GM12878 (cell line): ENCODE data around the gene PPP2R3B. TPM values are rescaled to one million over a fixed set of nuclear protein-coding genes. Genes with fewer than 3 reads are reported as not detected.

Experiments
- ATAC-seq: fragments of 200-7000 bp; cut with Tn5 transposase; 3 replicates; pipeline ENCODE4 v1.9.1; 2020; ENCODE audit warnings: mild to moderate bottlenecking, moderate library complexity
- BruUV-seq: library from RNA; stranded (reverse); fragments of 400-500 nt; replicated peaks from 2 replicates; lab custom pipeline; 2021; lab: Mats Ljungman, UMichigan
- CTCF ChIA-PET: fragments of 300-600 bp; sonication (Branson Sonifier 250); formaldehyde crosslinking; extraction: SDS; loops from one replicate; lab custom pipeline; 2021; ENCODE audit warnings: inconsistent platforms; lab: Yijun Ruan, JAX
- POLR2A ChIA-PET: fragments of 350-600 bp; formaldehyde crosslinking; extraction: SDS; loops from one replicate; lab custom pipeline; 2021; ENCODE audit warnings: inconsistent platforms; lab: Charles Lee
- RAD21 ChIA-PET: fragments of 300-600 bp; sonication (Branson Sonifier 250); formaldehyde crosslinking; loops from one replicate; lab custom pipeline; 2023; ENCODE audit warnings: antibody characterized with exemption; ENCODE audit not compliant: unreplicated experiment; lab: Charles Lee
- SMC1A ChIA-PET: fragments of 300-600 bp; sonication (Branson Sonifier 250); formaldehyde crosslinking; loops from one replicate; lab custom pipeline; 2023; ENCODE audit not compliant: unreplicated experiment, uncharacterized antibody; lab: Charles Lee
- DNase-seq: peaks from one replicate; pipeline ENCODE4 v3.0.0-alpha.2; 2011; ENCODE audit warnings: low read depth, low spot score
- FAIRE-seq: peaks from 3 replicates; lab custom pipeline; 2011; peaks lifted over from hg19 to GRCh38; lab: Jason Lieb, UNC
- H2AFZ ChIP-seq: 2 replicates; pipeline ENCODE4 v1.6.0; 2011; ENCODE audit warnings: low read depth, low read length, control low read depth; ENCODE audit not compliant: control insufficient read depth
- H3K27ac ChIP-seq: 2 replicates; pipeline ENCODE4 v1.5.1; 2011; ENCODE audit warnings: control low read depth; ENCODE audit not compliant: control insufficient read depth, insufficient read depth
- H3K27me3 ChIP-seq, 2 experiments: replicated peaks in 1 of 2; 2 replicates each; pipeline versions ENCODE4 v1.6.0 to v1.6.1; 2011; ENCODE audit warnings: low read length in 1 of 2; ENCODE audit not compliant: control insufficient read depth in 2 of 2, insufficient read depth in 2 of 2
- H3K36me3 ChIP-seq, 2 experiments: 2 replicates each; pipeline ENCODE4 v1.5.1; 2011; ENCODE audit warnings: low read length in 1 of 2; ENCODE audit not compliant: control insufficient read depth in 2 of 2, insufficient read depth in 2 of 2
- H3K4me1 ChIP-seq: 2 replicates; pipeline ENCODE4 v1.6.1; 2011; ENCODE audit warnings: mild to moderate bottlenecking, low read length, moderate library complexity, mixed read lengths; ENCODE audit not compliant: control insufficient read depth, insufficient read depth
- H3K4me2 ChIP-seq: 2 replicates; pipeline ENCODE4 v1.6.0; 2011; ENCODE audit warnings: control low read depth; ENCODE audit not compliant: control insufficient read depth, insufficient read depth
- H3K4me3 ChIP-seq: fragments of 200-600 bp; sonication (generic); 2 replicates; pipeline ENCODE4 v1.5.1; 2016
- H3K79me2 ChIP-seq: 2 replicates; pipeline ENCODE4 v1.6.0; 2011; ENCODE audit warnings: low read length; ENCODE audit not compliant: control insufficient read depth, insufficient read depth
- H3K9ac ChIP-seq: 2 replicates; pipeline ENCODE4 v1.8.0; 2011; ENCODE audit warnings: low read length, control low read depth, mixed read lengths; ENCODE audit not compliant: control insufficient read depth, insufficient read depth
- H3K9me3 ChIP-seq: replicated peaks from 3 replicates; pipeline ENCODE4 v1.5.1; 2011; ENCODE audit warnings: mild to moderate bottlenecking, low read length; ENCODE audit not compliant: control insufficient read depth, insufficient read depth
- H4K20me1 ChIP-seq: 2 replicates; pipeline ENCODE4 v1.6.0; 2011; ENCODE audit not compliant: control insufficient read depth, insufficient read depth
- ATF7 ChIP-seq: fragments of 450-650 bp; IDR thresholded peaks from 2 replicates; pipeline ENCODE4 v1.6.1; 2016; ENCODE audit warnings: low read depth, mild to moderate bottlenecking
- BRCA1 ChIP-seq: IDR thresholded peaks from 2 replicates; pipeline ENCODE4 v1.6.1; 2011; ENCODE audit warnings: low read depth, low read length, improper control_type of control experiment
- CHD4 ChIP-seq: fragments of 200-600 bp; sonication (generic); IDR thresholded peaks from 2 replicates; pipeline ENCODE4 v1.6.1; 2016; ENCODE audit warnings: mild to moderate bottlenecking
- CREB1 ChIP-seq: IDR thresholded peaks from 2 replicates; pipeline ENCODE4 v1.6.1; 2012; ENCODE audit warnings: low read depth, mild to moderate bottlenecking, inconsistent platforms
- FOXM1 ChIP-seq: IDR thresholded peaks from 2 replicates; pipeline ENCODE4 v1.6.1; 2012; ENCODE audit warnings: low read depth, mild to moderate bottlenecking, inconsistent platforms, low read length, moderate library complexity
- JUND ChIP-seq: IDR thresholded peaks from 2 replicates; pipeline ENCODE4 v1.6.1; 2012; ENCODE audit warnings: low read depth, mild to moderate bottlenecking, low read length, improper control_type of control experiment, moderate library complexity
- KAT2A ChIP-seq: conservative IDR thresholded peaks from 2 replicates; pipeline ENCODE4 v1.6.1; 2011; ENCODE audit warnings: low read depth, low read length; ENCODE audit not compliant: control insufficient read depth
- PAX5 ChIP-seq: IDR thresholded peaks from 2 replicates; pipeline ENCODE4 v1.6.1; 2011; ENCODE audit warnings: low read depth, low read length, borderline replicate concordance
- RAD51 ChIP-seq: fragments of 450-650 bp; IDR thresholded peaks from 2 replicates; pipeline ENCODE4 v1.6.1; 2016; ENCODE audit warnings: moderate library complexity, mild to moderate bottlenecking, inconsistent platforms
- RBBP5 ChIP-seq: fragments of 200-600 bp; sonication (generic); conservative IDR thresholded peaks from 2 replicates; pipeline ENCODE4 v1.6.1; 2016
- SIX5 ChIP-seq: IDR thresholded peaks from 2 replicates; pipeline ENCODE4 v1.6.1; 2011; ENCODE audit warnings: mild to moderate bottlenecking, low read depth, low read length, moderate library complexity; ENCODE audit not compliant: severe bottlenecking
- ZNF207 ChIP-seq: fragments of 450-650 bp; IDR thresholded peaks from 2 replicates; pipeline ENCODE4 v1.6.1; 2014; ENCODE audit warnings: antibody characterized with exemption, mild to moderate bottlenecking, borderline replicate concordance
- ZSCAN29 ChIP-seq: fragments of 450-650 bp; IDR thresholded peaks from 2 replicates; pipeline ENCODE4 v1.6.1; 2017; ENCODE audit warnings: mild to moderate bottlenecking, moderate library complexity
- WGBS: methylation state at CpG from one replicate; pipeline ENCODE4 v1.1.6; 2016; ENCODE audit warnings: low lambda C conversion rate; ENCODE audit not compliant: insufficient replicate concordance, insufficient coverage; ENCODE audit errors: missing lambda C conversion rate; 5-methylcytosine and 5-hydroxymethylcytosine counted together
- in situ Hi-C: fragments of 300-500 bp; cut with MboI; formaldehyde crosslinking; loops from 9 replicates; pipeline ENCODE4 v1.14.3; 2018; ENCODE audit warnings: mixed read lengths
- intact Hi-C: fragments of 100-400 bp; cut with micrococcal nuclease; formaldehyde crosslinking; loops from one replicate; pipeline ENCODE4 v1.14.2; 2022; ENCODE audit not compliant: unreplicated experiment
- polyA plus RNA-seq, 11 experiments: library from polyadenylated mRNA; depleted of rRNA in 4 of 11; unstranded in 6 of 11; stranded (reverse) in 5 of 11; fragments of >200 nt; fragmentation: Nextera tagmentation in 4 of 11; fragmentation: Illumina TruSeq in 1 of 11; extraction: Ambion mirVana in 4 of 11; extraction: Trizol in 1 of 11; gene quantifications; 1 replicate in 1 of 11; 2 replicates in 10 of 11; pipeline versions ENCODE4 v1.2.1 to v1.2.3, GENCODE V29; 2011 to 2016; ENCODE audit warnings: inconsistent platforms in 2 of 11, missing spikeins in 2 of 11, low read depth in 1 of 11
- total RNA-seq, 4 experiments: library from RNA; depleted of rRNA in 3 of 4; stranded (reverse); fragments of >200 nt in 3 of 4; fragmentation: Illumina TruSeq in 1 of 4; extraction: Trizol in 1 of 4; gene quantifications; 2 replicates each; pipeline versions ENCODE4 v1.2.1 to v1.2.3, GENCODE V29; 2013 to 2021
- TF ChIP-seq, protein P1 (sequence below): fragments of 450-650 bp; IDR thresholded peaks from 2 replicates; pipeline ENCODE4 v1.6.1; 2016; ENCODE audit warnings: mild to moderate bottlenecking
- TF ChIP-seq, protein P2 (sequence below): IDR thresholded peaks from 2 replicates; pipeline ENCODE4 v1.6.1; 2011; ENCODE audit warnings: borderline replicate concordance, low read depth, mild to moderate bottlenecking, moderate library complexity, low read length; ENCODE audit not compliant: insufficient read depth, poor library complexity, severe bottlenecking
- TF ChIP-seq, protein P3 (sequence below): IDR thresholded peaks from 2 replicates; pipeline ENCODE4 v1.6.1; 2012; ENCODE audit warnings: low read length, inconsistent platforms
- TF ChIP-seq, protein P4 (sequence below): fragments of 450-650 bp; conservative IDR thresholded peaks from 2 replicates; pipeline ENCODE4 v1.6.1; 2017; ENCODE audit warnings: mild to moderate bottlenecking, moderate library complexity

The PPP2R3B gene
- total and polyA plus RNA-seq, 10 of the 15 experiments (the other 5 are each of a cell fraction or from before 2014, with no cell fraction given): 0.11 to 34.3 (median 9.7) TPM; not detected in 1

DNA sequence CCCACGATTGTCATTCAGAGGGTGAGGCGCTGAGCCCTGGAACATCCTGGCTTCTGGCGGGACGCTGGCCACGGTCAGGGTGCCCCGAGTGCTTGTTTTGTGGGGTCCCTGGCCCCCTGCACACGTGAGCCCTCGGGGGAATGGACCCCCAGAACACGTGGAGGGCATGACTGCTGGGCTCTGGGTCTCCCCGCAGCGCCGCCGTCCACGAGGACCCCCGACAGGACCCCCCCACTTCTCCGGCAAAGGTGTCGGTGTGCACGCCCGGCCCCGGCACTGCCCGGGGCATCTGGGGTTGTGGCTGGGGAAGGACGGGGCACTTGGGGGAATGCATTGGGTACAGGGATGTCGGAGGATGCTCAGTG is 54.2 kb downstream of the PPP2R3B start (continued):
- TF ChIP-seq CREB1: no peak
- no peak for TF ChIP-seq CHD4
- TF ChIP-seq, all 136 proteins: peak for 0

DNA sequence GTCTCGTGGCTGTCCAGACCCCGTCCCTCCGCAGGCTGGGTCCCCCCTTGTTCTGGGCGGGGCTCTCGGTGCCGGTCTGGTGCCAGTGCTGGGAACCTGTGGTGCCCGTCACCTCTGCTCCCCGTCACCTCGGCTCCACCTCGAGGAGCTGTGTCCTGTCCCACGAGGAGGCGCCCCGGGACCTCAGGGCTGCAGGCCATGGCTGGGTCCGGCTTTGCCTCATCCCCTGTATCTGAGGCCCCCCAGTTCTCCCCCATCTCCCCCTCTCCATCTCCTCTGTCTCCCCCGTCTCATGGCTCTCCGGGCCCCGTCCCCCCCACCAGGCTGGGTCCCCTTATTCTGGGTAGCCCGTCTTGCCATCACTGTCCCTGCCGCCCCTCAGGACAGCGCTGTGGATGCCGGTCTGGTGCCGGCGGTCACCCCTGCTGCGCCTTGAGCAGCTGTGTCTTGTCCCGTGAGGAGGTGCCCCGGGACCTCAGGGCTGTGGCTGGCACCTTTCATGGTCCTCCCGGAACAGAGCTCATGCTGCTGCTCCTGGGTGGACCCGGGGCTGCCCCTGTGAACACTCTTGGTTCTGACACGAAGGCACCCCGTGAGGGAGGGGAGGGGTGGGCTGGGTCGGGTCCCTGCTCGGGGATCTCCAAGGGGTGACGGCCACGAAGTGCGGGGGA is 54.7 kb downstream of the PPP2R3B start:
- TF ChIP-seq SIX5: no peak
- TF ChIP-seq KAT2A: no peak
- no peak for TF ChIP-seq ZNF207
- no peak for TF ChIP-seq ATF7
- TF ChIP-seq, protein P1, sequence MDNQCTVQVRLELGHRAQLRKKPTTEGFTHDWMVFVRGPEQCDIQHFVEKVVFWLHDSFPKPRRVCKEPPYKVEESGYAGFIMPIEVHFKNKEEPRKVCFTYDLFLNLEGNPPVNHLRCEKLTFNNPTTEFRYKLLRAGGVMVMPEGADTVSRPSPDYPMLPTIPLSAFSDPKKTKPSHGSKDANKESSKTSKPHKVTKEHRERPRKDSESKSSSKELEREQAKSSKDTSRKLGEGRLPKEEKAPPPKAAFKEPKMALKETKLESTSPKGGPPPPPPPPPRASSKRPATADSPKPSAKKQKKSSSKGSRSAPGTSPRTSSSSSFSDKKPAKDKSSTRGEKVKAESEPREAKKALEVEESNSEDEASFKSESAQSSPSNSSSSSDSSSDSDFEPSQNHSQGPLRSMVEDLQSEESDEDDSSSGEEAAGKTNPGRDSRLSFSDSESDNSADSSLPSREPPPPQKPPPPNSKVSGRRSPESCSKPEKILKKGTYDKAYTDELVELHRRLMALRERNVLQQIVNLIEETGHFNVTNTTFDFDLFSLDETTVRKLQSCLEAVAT: no peak
- TF ChIP-seq, protein P2, sequence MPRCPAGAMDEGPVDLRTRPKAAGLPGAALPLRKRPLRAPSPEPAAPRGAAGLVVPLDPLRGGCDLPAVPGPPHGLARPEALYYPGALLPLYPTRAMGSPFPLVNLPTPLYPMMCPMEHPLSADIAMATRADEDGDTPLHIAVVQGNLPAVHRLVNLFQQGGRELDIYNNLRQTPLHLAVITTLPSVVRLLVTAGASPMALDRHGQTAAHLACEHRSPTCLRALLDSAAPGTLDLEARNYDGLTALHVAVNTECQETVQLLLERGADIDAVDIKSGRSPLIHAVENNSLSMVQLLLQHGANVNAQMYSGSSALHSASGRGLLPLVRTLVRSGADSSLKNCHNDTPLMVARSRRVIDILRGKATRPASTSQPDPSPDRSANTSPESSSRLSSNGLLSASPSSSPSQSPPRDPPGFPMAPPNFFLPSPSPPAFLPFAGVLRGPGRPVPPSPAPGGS: no peak
- TF ChIP-seq JUND: no peak
- no peak for TF ChIP-seq ZSCAN29
- TF ChIP-seq PAX5: no peak
- TF ChIP-seq BRCA1: no peak
- no peak for TF ChIP-seq RBBP5
- TF ChIP-seq, protein P3, sequence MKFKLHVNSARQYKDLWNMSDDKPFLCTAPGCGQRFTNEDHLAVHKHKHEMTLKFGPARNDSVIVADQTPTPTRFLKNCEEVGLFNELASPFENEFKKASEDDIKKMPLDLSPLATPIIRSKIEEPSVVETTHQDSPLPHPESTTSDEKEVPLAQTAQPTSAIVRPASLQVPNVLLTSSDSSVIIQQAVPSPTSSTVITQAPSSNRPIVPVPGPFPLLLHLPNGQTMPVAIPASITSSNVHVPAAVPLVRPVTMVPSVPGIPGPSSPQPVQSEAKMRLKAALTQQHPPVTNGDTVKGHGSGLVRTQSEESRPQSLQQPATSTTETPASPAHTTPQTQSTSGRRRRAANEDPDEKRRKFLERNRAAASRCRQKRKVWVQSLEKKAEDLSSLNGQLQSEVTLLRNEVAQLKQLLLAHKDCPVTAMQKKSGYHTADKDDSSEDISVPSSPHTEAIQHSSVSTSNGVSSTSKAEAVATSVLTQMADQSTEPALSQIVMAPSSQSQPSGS: no peak
- TF ChIP-seq, protein P4, sequence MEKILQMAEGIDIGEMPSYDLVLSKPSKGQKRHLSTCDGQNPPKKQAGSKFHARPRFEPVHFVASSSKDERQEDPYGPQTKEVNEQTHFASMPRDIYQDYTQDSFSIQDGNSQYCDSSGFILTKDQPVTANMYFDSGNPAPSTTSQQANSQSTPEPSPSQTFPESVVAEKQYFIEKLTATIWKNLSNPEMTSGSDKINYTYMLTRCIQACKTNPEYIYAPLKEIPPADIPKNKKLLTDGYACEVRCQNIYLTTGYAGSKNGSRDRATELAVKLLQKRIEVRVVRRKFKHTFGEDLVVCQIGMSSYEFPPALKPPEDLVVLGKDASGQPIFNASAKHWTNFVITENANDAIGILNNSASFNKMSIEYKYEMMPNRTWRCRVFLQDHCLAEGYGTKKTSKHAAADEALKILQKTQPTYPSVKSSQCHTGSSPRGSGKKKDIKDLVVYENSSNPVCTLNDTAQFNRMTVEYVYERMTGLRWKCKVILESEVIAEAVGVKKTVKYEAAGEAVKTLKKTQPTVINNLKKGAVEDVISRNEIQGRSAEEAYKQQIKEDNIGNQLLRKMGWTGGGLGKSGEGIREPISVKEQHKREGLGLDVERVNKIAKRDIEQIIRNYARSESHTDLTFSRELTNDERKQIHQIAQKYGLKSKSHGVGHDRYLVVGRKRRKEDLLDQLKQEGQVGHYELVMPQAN: no peak
- TF ChIP-seq FOXM1: no peak
- no peak for TF ChIP-seq RAD51
- no peak for DNase-seq
- SMC1A ChIA-PET: no interaction called here
- Histone ChIP-seq H3K27ac (no peak overlapping the region), H3K79me2 (no peaks in the 10 kb centered on the region), H3K36me3 (no peaks in the 10 kb centered on the region), H3K4me3 (no peak overlapping the region), H4K20me1 (no peaks in the 10 kb centered on the region), H3K4me2 (no peak overlapping the region), H3K9ac (no peak overlapping the region), H3K4me1 (no peaks in the 10 kb centered on the region), H2AFZ (no peak overlapping the region), H3K9me3 (no peaks in the 10 kb centered on the region; the same call in 1 of the 3 replicates), H3K27me3 (no peaks in the 10 kb centered on the region)
- in situ Hi-C loops (no loop called here), intact Hi-C loops (no loop called here)
- POLR2A ChIA-PET: no interaction called here
- RAD21 ChIA-PET: no interaction called here
- ATAC-seq: no peak
- WGBS: 78% methylated on average over 16 of the region's 35 CpGs
- BruUV-seq: no TSS peak
- CTCF ChIA-PET: no interaction called here
- no peak for FAIRE-seq
